Measurements from ENCODE around the gene BMPER. TPM values are rescaled to one million over a fixed set of nuclear protein-coding genes. Genes with fewer than 3 reads are reported as not detected.

Gene BMPER
- total and polyA plus RNA-seq, 2 of the 8 experiments (the other 6 are each of a cell fraction or from before 2014, with no cell fraction given): 0.33 to 0.69 TPM

DNA sequence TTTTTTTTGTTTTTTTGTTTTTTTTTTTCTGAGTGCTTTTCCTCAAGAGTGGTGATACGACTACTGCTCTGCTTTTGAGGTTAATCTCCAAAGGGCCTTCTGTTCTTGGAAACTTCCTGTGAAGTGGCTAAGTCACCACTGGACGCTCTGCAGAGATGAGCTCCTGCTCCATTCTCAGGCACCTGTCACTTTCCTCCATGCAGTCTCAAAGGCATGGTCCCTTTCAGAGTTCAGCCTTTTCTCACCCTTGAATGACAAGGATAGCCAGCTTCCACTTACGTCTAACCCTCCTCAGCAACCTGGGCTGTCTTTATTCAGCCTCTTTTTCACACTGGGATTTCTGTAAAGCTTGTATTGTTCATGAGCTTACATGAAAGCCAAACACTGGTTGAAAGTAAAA, 65.8 kb downstream of the BMPER start:
- H3K79me2 ChIP-seq (ENCODE audit: control insufficient read depth in 1 of 2, insufficient read depth in 2 of 2, low read length in 2 of 2): no peaks in the 10 kb centered on the region
- FAIRE-seq (no peak), DNase-seq (ENCODE audit: low read depth in 1 of 2, low spot score in 2 of 2) (no peak)
- H3K27ac ChIP-seq (ENCODE audit: low read depth, low read length): no peak overlapping the region
- TF ChIP-seq GTF2F1 (IDR thresholded peaks at IDR 0.05; ENCODE audit: borderline replicate concordance, low read depth, low read length) (no peak), EZH2 (IDR thresholded peaks at IDR 0.05; ENCODE audit: low read depth, low read length, severe bottlenecking) (no peak), POLR2A (IDR thresholded peaks at IDR 0.05; ENCODE audit: control extremely low read depth in 1 of 2, low read depth in 2 of 2, low read length in 2 of 2) (no peak), HDAC6 (IDR thresholded peaks at IDR 0.05; ENCODE audit: low read depth, low read length) (no peak), SP4 (IDR thresholded peaks at IDR 0.05; ENCODE audit: low read length) (no peak)
- TF ChIP-seq, protein P1, sequence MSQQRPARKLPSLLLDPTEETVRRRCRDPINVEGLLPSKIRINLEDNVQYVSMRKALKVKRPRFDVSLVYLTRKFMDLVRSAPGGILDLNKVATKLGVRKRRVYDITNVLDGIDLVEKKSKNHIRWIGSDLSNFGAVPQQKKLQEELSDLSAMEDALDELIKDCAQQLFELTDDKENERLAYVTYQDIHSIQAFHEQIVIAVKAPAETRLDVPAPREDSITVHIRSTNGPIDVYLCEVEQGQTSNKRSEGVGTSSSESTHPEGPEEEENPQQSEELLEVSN (IDR thresholded peaks at IDR 0.05): no peak
- no peak overlapping the region for H4K91ac ChIP-seq (replicated peaks; ENCODE audit: insufficient read length, low read length)
- no peak overlapping the region for H2BK12ac ChIP-seq (ENCODE audit: low read depth, low read length)
- H3K23me2 ChIP-seq (ENCODE audit: low read depth, low read length): no peaks in the 10 kb centered on the region
- H3K23ac ChIP-seq (ENCODE audit: insufficient read length): no peak overlapping the region
- H3K18ac ChIP-seq (ENCODE audit: extremely low read depth, low read length): no peak overlapping the region
- H3K56ac ChIP-seq (replicated peaks; ENCODE audit: insufficient read length, low read depth, low read length): no peak overlapping the region
- no peaks in the 10 kb centered on the region for H4K20me1 ChIP-seq (replicated peaks in 1 of 2; ENCODE audit: control insufficient read depth in 1 of 2, insufficient read depth in 2 of 2, low read length in 2 of 2)
- H2BK20ac ChIP-seq (ENCODE audit: low read length): no peak overlapping the region
- H2AFZ ChIP-seq (ENCODE audit: low read length): no peak overlapping the region
- H2BK120ac ChIP-seq (replicated peaks; ENCODE audit: low read depth, low read length): no peak overlapping the region
- no peak overlapping the region for H3K9ac ChIP-seq (replicated peaks in 1 of 4; ENCODE audit: extremely low read depth in 1 of 4, low read depth in 3 of 4, low read length in 3 of 4)
- no peak overlapping the region for H3K4ac ChIP-seq (replicated peaks; ENCODE audit: insufficient read length, low read depth, low read length)
- no peak overlapping the region for H3K4me3 ChIP-seq (ENCODE audit: extremely low read depth in 1 of 4, insufficient read depth in 2 of 4, low read depth in 3 of 4, low read length in 4 of 4)
- ChIA-PET CTCF (ENCODE audit: partially characterized antibody) (interaction anchor here (0.6 to 1.9 kb wide), 5 partner anchors 11 to 123 kb away, joined by 3 to 9 read pairs (median 4); no protein-coding TSS in a partner anchor), POLR2A (ENCODE audit: partially characterized antibody) (no interaction called here)
- no peak overlapping the region for H3K4me2 ChIP-seq (ENCODE audit: insufficient read depth in 1 of 2, low read depth in 2 of 2, low read length in 2 of 2)
- peaks cover 0 to 6% (median 2%) of the 10 kb centered on the region in 4 experiments; a peak in 1 of 7 replicates for H3K4me1 ChIP-seq (replicated peaks in 1 of 4; ENCODE audit: control insufficient read depth in 3 of 4, insufficient read depth in 4 of 4, low read length in 3 of 4)
- no peaks in the 10 kb centered on the region for H3K79me1 ChIP-seq (ENCODE audit: low read depth, low read length)
- no peak overlapping the region for H2BK15ac ChIP-seq (ENCODE audit: low read length)
- no peak overlapping the region for H2BK5ac ChIP-seq (ENCODE audit: low read depth, low read length)
- 79% methylated on average over 3 of the region's 3 CpGs; no CpG with 5 or more reads in 1 of the 2 experiments for WGBS, 2 experiments (ENCODE audit: extremely low coverage in 1 of 2, insufficient coverage in 1 of 2, insufficient read length in 1 of 2, insufficient replicate concordance in 2 of 2, low coverage in 1 of 2, low lambda C conversion rate in 2 of 2, missing lambda C conversion rate in 1 of 2)
- H3K36me3 ChIP-seq (ENCODE audit: control insufficient read depth in 2 of 4, insufficient read depth in 4 of 4, low read length in 3 of 4): no peaks in the 10 kb centered on the region
- no peak overlapping the region for H2AK5ac ChIP-seq (ENCODE audit: low read depth, low read length)
- no peak overlapping the region for H3K14ac ChIP-seq (ENCODE audit: insufficient read length)
- no peak overlapping the region for H4K5ac ChIP-seq (ENCODE audit: insufficient read length, low read depth, low read length)
- no peaks in the 10 kb centered on the region for H3K27me3 ChIP-seq (replicated peaks in 1 of 4; ENCODE audit: control insufficient read depth in 3 of 4, extremely low read depth in 1 of 4, insufficient read depth in 3 of 4, low read length in 3 of 4)
- no peak overlapping the region for H4K8ac ChIP-seq (ENCODE audit: extremely low read depth, insufficient read depth, low read length)
- no peaks in the 10 kb centered on the region for H3K9me3 ChIP-seq (ENCODE audit: insufficient read depth in 2 of 2, low read depth in 1 of 2, low read length in 1 of 2)

All from H1 (cell line).